ENCODE measurements around the gene ZNF521.

DNA sequence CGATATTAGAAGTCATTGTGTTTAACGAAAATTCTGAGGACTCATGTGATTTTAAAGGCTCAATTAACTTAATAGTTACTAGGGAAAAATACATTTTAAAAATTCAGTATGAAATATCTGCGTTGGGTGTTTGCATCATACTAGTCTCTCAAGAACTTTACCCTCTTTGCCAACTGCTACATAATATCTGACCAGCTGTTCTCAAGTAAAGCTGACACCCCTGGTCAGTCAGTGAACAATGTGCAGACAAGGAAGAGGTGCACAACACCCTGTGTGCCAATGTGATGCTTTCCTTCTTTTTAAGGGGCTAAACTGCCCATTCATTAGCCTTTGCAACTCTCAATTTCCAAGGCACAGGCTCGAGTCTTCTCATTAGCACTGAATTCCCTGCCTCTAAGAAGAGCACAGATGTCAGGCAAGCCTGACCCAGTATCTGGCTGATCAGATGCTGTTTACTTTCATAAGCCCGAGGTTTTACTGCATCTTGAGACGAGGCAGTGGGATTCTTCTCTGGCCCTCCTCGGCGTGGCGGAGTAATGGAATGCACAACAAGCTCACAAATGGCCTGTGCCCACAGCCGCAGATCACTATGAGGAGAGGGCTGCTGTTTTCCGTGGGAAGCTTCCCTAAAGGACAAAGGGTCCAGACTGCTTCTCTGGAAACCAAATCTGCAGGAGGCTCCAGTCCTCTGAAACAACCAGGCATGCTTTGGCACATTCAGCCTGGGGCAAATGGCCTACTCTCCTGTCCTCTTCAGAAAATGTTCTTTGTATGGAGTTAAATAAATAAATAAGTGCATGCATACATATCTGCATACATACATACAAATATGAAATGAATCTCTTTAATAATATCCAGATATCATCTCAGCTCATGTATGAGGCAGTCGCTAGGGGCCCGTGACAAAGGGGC is 240.3 kb downstream of the ZNF521 start:
- TF ChIP-seq, protein P1, sequence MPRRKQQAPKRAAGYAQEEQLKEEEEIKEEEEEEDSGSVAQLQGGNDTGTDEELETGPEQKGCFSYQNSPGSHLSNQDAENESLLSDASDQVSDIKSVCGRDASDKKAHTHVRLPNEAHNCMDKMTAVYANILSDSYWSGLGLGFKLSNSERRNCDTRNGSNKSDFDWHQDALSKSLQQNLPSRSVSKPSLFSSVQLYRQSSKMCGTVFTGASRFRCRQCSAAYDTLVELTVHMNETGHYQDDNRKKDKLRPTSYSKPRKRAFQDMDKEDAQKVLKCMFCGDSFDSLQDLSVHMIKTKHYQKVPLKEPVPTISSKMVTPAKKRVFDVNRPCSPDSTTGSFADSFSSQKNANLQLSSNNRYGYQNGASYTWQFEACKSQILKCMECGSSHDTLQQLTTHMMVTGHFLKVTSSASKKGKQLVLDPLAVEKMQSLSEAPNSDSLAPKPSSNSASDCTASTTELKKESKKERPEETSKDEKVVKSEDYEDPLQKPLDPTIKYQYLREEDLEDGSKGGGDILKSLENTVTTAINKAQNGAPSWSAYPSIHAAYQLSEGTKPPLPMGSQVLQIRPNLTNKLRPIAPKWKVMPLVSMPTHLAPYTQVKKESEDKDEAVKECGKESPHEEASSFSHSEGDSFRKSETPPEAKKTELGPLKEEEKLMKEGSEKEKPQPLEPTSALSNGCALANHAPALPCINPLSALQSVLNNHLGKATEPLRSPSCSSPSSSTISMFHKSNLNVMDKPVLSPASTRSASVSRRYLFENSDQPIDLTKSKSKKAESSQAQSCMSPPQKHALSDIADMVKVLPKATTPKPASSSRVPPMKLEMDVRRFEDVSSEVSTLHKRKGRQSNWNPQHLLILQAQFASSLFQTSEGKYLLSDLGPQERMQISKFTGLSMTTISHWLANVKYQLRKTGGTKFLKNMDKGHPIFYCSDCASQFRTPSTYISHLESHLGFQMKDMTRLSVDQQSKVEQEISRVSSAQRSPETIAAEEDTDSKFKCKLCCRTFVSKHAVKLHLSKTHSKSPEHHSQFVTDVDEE (CRISPR knock-in tag; IDR thresholded peaks at IDR 0.05), result no peak
- no peak for TF ChIP-seq TOX (CRISPR knock-in tag; IDR thresholded peaks at IDR 0.05; ENCODE audit: borderline replicate concordance)
- no peak for TF ChIP-seq PATZ1 (CRISPR knock-in tag; IDR thresholded peaks at IDR 0.05; ENCODE audit: borderline replicate concordance)
- TF ChIP-seq ARNTL (CRISPR knock-in tag; IDR thresholded peaks at IDR 0.05; ENCODE audit: borderline replicate concordance, low read depth), result no peak
- no peak for TF ChIP-seq CSDC2 (CRISPR knock-in tag; IDR thresholded peaks at IDR 0.05)
- TF ChIP-seq ZFP3 (CRISPR knock-in tag; IDR thresholded peaks at IDR 0.05), result no peak
- no peak for TF ChIP-seq ISL1 (CRISPR knock-in tag; IDR thresholded peaks at IDR 0.05)
- TF ChIP-seq, protein P2, sequence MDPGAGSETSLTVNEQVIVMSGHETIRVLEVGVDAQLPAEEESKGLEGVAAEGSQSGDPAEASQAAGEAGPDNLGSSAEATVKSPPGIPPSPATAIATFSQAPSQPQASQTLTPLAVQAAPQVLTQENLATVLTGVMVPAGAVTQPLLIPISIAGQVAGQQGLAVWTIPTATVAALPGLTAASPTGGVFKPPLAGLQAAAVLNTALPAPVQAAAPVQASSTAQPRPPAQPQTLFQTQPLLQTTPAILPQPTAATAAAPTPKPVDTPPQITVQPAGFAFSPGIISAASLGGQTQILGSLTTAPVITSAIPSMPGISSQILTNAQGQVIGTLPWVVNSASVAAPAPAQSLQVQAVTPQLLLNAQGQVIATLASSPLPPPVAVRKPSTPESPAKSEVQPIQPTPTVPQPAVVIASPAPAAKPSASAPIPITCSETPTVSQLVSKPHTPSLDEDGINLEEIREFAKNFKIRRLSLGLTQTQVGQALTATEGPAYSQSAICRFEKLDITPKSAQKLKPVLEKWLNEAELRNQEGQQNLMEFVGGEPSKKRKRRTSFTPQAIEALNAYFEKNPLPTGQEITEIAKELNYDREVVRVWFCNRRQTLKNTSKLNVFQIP (CRISPR knock-in tag; IDR thresholded peaks at IDR 0.05; ENCODE audit: borderline replicate concordance, low read depth), result no peak
- no peak for TF ChIP-seq BACH2 (CRISPR knock-in tag; IDR thresholded peaks at IDR 0.05; ENCODE audit: borderline replicate concordance)

Measured in SK-N-SH treated with all-trans-retinoic acid at 6 μM for 48 hours (cell line).